Loucy (cell line): ENCODE data around the gene TPM2.
A peak's percentile ranks its signal among the peaks of the same experiment; 100 is the strongest.

Experiments
- H2AFZ ChIP-seq: fragments of 200-600 bp; sonication (generic); 2 replicates; pipeline ENCODE4 v1.6.0; 2016; ENCODE audit warnings: antibody characterized with exemption, mild to moderate bottlenecking, low read length, moderate library complexity
- H3F3A ChIP-seq: fragments of 200-600 bp; 2 replicates; pipeline ENCODE4 v1.6.0; 2016; ENCODE audit warnings: antibody characterized with exemption, low read depth, mild to moderate bottlenecking
- H3K27me3 ChIP-seq: fragments of 200-600 bp; sonication (generic); 2 replicates; pipeline ENCODE4 v1.6.1; 2014; ENCODE audit warnings: low read length, mild to moderate bottlenecking; ENCODE audit not compliant: insufficient read depth, poor library complexity, severe bottlenecking
- H3K36me3 ChIP-seq: fragments of 200-600 bp; sonication (generic); 2 replicates; pipeline ENCODE4 v1.6.1; 2016; ENCODE audit warnings: low read length; ENCODE audit not compliant: insufficient read depth
- H3K4me1 ChIP-seq: fragments of 200-600 bp; sonication (generic); 2 replicates; pipeline ENCODE4 v1.5.1; 2014; ENCODE audit warnings: low read length, mild to moderate bottlenecking; ENCODE audit not compliant: insufficient read depth, poor library complexity, severe bottlenecking
- H3K4me2 ChIP-seq: fragments of 200-600 bp; sonication (generic); 2 replicates; pipeline ENCODE4 v1.6.0; 2014; ENCODE audit warnings: antibody characterized with exemption, low read length, low read depth, mild to moderate bottlenecking; ENCODE audit not compliant: poor library complexity, severe bottlenecking
- H3K4me3 ChIP-seq: fragments of 200-600 bp; sonication (generic); 2 replicates; pipeline ENCODE4 v1.5.1; 2014; ENCODE audit warnings: low read length, mild to moderate bottlenecking, mixed read lengths; ENCODE audit not compliant: poor library complexity, severe bottlenecking
- H3K79me2 ChIP-seq: fragments of 200-600 bp; sonication (generic); 2 replicates; pipeline ENCODE4 v1.6.1; 2014; ENCODE audit warnings: low read length; ENCODE audit not compliant: insufficient read depth
- H3K9ac ChIP-seq: fragments of 200-600 bp; sonication (generic); 2 replicates; pipeline ENCODE4 v1.6.0; 2014; ENCODE audit warnings: mild to moderate bottlenecking, low read depth, low read length, moderate library complexity; ENCODE audit not compliant: poor library complexity, severe bottlenecking
- H3K9me2 ChIP-seq: fragments of 200-600 bp; sonication (generic); replicated peaks from 2 replicates; pipeline ENCODE4 v1.6.1; 2016; ENCODE audit warnings: low read depth, low read length, mixed read lengths
- H3K9me3 ChIP-seq: fragments of 200-600 bp; sonication (generic); 2 replicates; pipeline ENCODE4 v1.6.1; 2014; ENCODE audit warnings: mild to moderate bottlenecking, antibody characterized with exemption, low read length, low read depth; ENCODE audit not compliant: insufficient read depth
- H4K20me1 ChIP-seq: fragments of 200-600 bp; sonication (generic); 2 replicates; pipeline ENCODE4 v1.6.0; 2014; ENCODE audit warnings: antibody characterized with exemption, low read length, mild to moderate bottlenecking; ENCODE audit not compliant: insufficient read depth, poor library complexity, severe bottlenecking
- CTCF ChIP-seq: fragments of 200-600 bp; sonication (generic); conservative IDR thresholded peaks from 2 replicates; pipeline ENCODE4 v1.5.1; 2014; ENCODE audit warnings: mild to moderate bottlenecking, antibody characterized with exemption, low read length
- EZH2phosphoT487 ChIP-seq: fragments of 200-600 bp; IDR thresholded peaks from 2 replicates; pipeline ENCODE4 v1.6.1; 2018; ENCODE audit warnings: antibody characterized with exemption, mild to moderate bottlenecking, moderate library complexity, borderline replicate concordance

Gene TPM2

DNA sequence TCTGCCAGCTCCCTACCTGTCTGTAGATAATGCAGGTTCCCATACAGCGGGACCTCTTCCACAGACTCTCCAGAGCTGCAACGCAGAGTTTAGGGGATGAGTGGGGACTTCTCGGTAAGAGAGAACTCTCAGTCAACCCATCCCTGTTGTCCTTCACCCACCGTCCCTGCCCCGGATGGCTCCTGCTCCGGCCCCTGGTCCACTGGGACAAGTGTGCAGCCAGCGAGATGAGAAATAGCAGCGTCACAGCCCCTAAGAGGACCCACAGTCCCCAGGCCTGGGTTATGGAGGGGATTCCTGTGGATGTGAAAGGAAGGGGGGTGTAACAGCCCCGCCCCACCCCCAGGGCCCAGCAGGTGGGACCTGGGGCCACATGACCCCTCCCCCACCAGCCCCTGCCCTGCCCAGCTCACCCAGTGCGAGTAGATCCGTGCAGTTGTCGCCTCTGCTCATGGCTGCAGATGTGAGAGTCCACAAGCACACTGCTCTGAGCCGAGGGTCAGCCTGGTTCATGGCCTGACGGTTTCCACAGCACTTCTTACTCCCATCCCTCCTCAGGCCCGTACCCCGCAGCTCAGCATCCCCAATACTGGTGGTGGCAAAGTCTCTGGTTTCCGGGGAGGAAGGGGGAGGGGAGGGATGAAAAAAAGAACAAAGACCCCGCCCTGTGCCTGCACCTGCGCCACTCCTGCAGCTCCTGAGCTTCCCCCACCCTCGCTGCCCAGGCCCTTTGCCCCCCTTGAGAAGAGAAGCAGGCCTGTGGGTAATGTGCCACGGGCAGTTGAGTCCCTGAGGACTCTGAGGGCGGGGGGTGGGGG is 39.2 kb downstream of the TPM2 start, which contains the start of gene SIT1:
SIT1 (minus strand) TSS at position 591 of the 818 bp plus-strand sequence; CDS start at position 513, 78 bp downstream.
- H3K9ac ChIP-seq: peak within 1 kb of the TSS; percentile 85
- peaks cover 6% of the 10 kb centered on the region for H4K20me1 ChIP-seq
- no peaks in the 10 kb centered on the region for H3K27me3 ChIP-seq
- no peak for TF ChIP-seq CTCF
- TF ChIP-seq EZH2phosphoT487: no peak
- peaks cover 52% of the 10 kb centered on the region for H3K79me2 ChIP-seq
- no peaks in the 10 kb centered on the region for H3K9me3 ChIP-seq
- peak within 1 kb of the TSS; percentile 80 for H3K4me3 ChIP-seq
- peak within 1 kb of the TSS; percentile 98 for H3K4me2 ChIP-seq
- H3F3A ChIP-seq: peaks cover 8% of the 10 kb centered on the region; the same call in 1 of the 2 replicates
- H3K4me1 ChIP-seq: peaks cover 44% of the 10 kb centered on the region
- peak within 1 kb of the TSS; percentile 48 for H2AFZ ChIP-seq
- no peaks in the 10 kb centered on the region for H3K9me2 ChIP-seq
- no peaks in the 10 kb centered on the region for H3K36me3 ChIP-seq

DNA sequence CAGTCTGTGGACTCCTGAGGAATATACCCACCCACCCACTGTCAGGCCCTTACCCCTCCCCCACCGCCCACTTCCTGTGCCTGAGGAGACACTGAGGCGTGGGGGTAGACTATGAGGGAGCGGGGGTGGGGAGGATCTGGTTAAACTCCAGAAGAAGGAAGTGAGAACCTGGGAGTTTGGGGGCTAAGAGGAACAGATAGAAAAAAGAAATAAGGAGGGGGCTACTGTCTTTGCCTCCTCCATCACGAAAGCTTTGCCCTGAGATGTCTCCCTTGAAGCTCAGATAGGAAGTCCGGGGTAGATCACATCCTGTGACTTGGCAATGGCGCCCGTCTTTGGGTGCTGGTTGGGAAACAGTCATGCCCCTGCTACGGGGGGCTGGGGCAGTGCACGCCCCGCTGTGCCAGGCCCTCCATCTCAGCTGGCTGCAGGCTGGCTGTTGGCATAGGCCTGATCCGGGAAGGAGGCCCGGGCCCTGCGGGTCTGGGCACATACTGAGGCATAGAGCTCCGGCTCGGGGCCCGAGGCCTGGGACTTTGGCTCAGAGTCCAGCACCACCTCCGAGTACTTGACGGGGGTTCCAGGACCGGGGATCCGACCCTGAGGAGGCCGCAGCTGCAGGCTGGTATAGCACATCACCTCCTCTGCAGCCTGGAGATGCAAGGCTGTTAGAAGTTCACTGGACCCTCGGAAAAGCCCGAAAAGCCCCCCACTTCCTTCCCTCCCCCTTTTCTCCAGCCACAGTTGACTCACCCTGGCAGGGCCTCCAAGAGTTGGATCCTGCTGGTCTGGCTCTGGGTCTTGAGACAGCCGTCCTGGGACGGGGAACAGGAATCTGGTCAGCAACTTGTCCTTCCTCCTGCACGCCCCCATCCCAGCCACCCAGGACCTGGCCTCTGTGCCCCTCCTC is 40.0 kb downstream of the TPM2 start:
- peak overlapping the region; percentile 85 for H3K9ac ChIP-seq
- no peaks in the 10 kb centered on the region for H3K36me3 ChIP-seq
- no peaks in the 10 kb centered on the region for H3K9me3 ChIP-seq
- peaks cover 6% of the 10 kb centered on the region for H4K20me1 ChIP-seq
- no peaks in the 10 kb centered on the region for H3K9me2 ChIP-seq
- peak overlapping the region; percentile 80 for H3K4me3 ChIP-seq
- H3F3A ChIP-seq: peaks cover 8% of the 10 kb centered on the region; the same call in 1 of the 2 replicates
- H3K4me1 ChIP-seq: peaks cover 47% of the 10 kb centered on the region
- peak overlapping the region; percentile 98 for H3K4me2 ChIP-seq
- H3K79me2 ChIP-seq: peaks cover 59% of the 10 kb centered on the region
- TF ChIP-seq EZH2phosphoT487 (no peak), CTCF (no peak)
- H3K27me3 ChIP-seq: no peaks in the 10 kb centered on the region
- H2AFZ ChIP-seq: peak overlapping the region; percentile 48

DNA sequence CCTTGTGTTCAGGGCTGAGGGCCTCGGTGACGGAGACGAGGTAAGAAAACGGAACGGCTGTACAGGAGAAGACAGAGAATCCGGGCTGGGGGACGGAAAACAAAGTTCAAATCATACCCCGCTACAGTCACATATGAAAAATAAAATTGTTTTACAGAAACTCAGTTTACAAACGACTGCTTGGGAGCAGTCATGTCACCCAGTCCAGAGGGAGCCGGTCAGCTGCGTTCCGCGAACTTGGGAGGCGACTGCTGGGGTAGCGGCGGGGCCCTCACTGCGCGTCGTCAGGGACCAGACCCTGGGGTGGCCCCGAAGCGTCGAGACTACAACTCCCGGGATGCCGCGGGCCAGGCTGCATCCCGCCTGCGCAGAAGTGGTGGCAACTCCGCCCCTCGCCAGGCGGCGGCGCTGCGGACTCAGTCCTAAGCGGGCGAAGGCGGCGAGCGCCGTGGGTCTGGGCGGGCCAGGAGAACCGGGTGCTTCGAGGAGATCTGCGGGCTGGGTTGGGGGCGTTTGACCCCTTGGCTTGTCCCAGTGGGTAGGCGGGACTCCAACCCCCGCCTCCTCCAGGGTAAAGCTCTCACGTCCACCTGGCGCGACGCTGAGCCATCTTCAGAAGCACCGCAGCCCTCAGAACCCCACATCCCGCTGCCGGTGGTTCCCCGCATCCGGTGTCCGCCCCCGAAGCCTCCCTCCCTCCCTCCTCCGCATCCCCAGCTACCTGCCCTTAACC is 43.0 kb downstream of the TPM2 start:
- peak overlapping the region; percentile 70 for H2AFZ ChIP-seq
- H3K4me2 ChIP-seq: peak overlapping the region; percentile 98
- no peaks in the 10 kb centered on the region for H3K9me3 ChIP-seq
- H4K20me1 ChIP-seq: peaks cover 6% of the 10 kb centered on the region
- H3K4me3 ChIP-seq: peak overlapping the region; percentile 80
- H3F3A ChIP-seq: peaks cover 8% of the 10 kb centered on the region; the same call in 1 of the 2 replicates
- TF ChIP-seq CTCF (peak; percentile 78), EZH2phosphoT487 (no peak)
- no peaks in the 10 kb centered on the region for H3K36me3 ChIP-seq
- H3K9ac ChIP-seq: peak overlapping the region; percentile 85
- H3K27me3 ChIP-seq: no peaks in the 10 kb centered on the region
- H3K79me2 ChIP-seq: peaks cover 61% of the 10 kb centered on the region
- H3K4me1 ChIP-seq: peaks cover 41% of the 10 kb centered on the region
- no peaks in the 10 kb centered on the region for H3K9me2 ChIP-seq
